Mucosa of descending colon (tissue), 3 donors: ENCODE results near the gene CDHR1. TPM values are rescaled to one million over a fixed set of nuclear protein-coding genes. Genes with fewer than 3 reads are reported as not detected.
"Not testable (repeated sequence)": the region's sequence is repeated elsewhere in the genome, so short reads cannot be mapped to it uniquely, and the experiment has no call there.

Experiments used
- ATAC-seq: fragments of 200-7000 bp; cut with Tn5 transposase; one replicate; pipeline ENCODE4 v1.9.1; 2020; ENCODE audit warnings: mild to moderate bottlenecking, moderate library complexity
- DNase-seq, 3 donors: peaks; one replicate each; pipeline ENCODE4 v3.0.0-alpha.2; 2020
- H3K36me3 ChIP-seq: fragments of 200-600 bp; one replicate; pipeline ENCODE4 v1.8.0; 2021; ENCODE audit warnings: low read depth, mild to moderate bottlenecking
- H3K4me1 ChIP-seq: fragments of 200-600 bp; one replicate; pipeline ENCODE4 v1.8.0; 2021; ENCODE audit warnings: low read depth, mild to moderate bottlenecking
- H3K4me3 ChIP-seq: fragments of 200-600 bp; one replicate; pipeline ENCODE4 v1.8.0; 2021; ENCODE audit warnings: mild to moderate bottlenecking
- H3K9me3 ChIP-seq: fragments of 200-600 bp; one replicate; pipeline ENCODE4 v1.8.0; 2021; ENCODE audit warnings: mild to moderate bottlenecking
- CTCF ChIP-seq: fragments of 200-600 bp; IDR thresholded peaks from one replicate; pipeline ENCODE4 v1.8.0; 2022; ENCODE audit warnings: antibody characterized with exemption, mild to moderate bottlenecking
- intact Hi-C, 2 donors: fragments of 100-400 bp; cut with DNase I in 1 of 2; cut with micrococcal nuclease in 1 of 2; formaldehyde crosslinking; loops; one replicate each; pipeline versions ENCODE4 v1.11.0 to v1.11.1; 2022; cut with DNase I, micrococcal nuclease
- long read RNA-seq, 2 donors: library from polyadenylated mRNA; unstranded; transcript quantifications; one replicate each; pipeline ENCODE4 v2.0.0, GENCODE V29; 2019 to 2021
- total RNA-seq, 3 donors: library from RNA; stranded (reverse); fragmentation: NEBNext Ultra II Directional in 2 of 3; extraction: Animal tissue kit (Norgen Biotek cat#: 25700) in 2 of 3; gene quantifications; one replicate each; pipeline versions ENCODE4 v1.2.1 to v1.2.4, GENCODE V29; 2021 to 2023
- donor health status: DM: no; HTN: no; CAD: no; lungs with moderate emphysema.
- donor health status: DM: no; HTN: no; CAD: no.
- donor health status: DM: no; HTN: yes; CAD: no.

Gene CDHR1
- 100 to 1,000 TPM in 2 of 3 donors, 10 to 100 TPM in 1; 39.6 to 169 (median 114) TPM for total RNA-seq
- long read RNA-seq, donor 1, partial matches to known transcripts: 4 of 7 reads
- long read RNA-seq, donor 1, other reads (novel, unspliced or antisense): 1 of 7 reads
- long read RNA-seq, donor 2, partial matches to known transcripts: 3 of 9 reads
- long read RNA-seq, donor 2, other reads (novel, unspliced or antisense): 6 of 9 reads

GRCh38 chr10:84194424-84195043 lies at the start of gene CDHR1:
Gene CDHR1 (plus strand): TSS chr10:84194537. CDS start chr10:84194761, 224 bp downstream.
- no peaks in the 10 kb centered on the region for H3K36me3 ChIP-seq
- intact Hi-C loops: no loop called here
- ATAC-seq (peak; percentile 56), DNase-seq (peak; percentile 82 to 84 (median 83))
- no peak for TF ChIP-seq CTCF
- no peaks in the 10 kb centered on the region for H3K9me3 ChIP-seq
- peak within 1 kb of the TSS; percentile 32 for H3K4me3 ChIP-seq
- H3K4me1 ChIP-seq: peaks cover 34% of the 10 kb centered on the region

GRCh38 chr10:84147347-84147746 lies 47.0 kb upstream of the CDHR1 start:
- intact Hi-C loops: loop anchor here in 1 of 2 donors (10.0 kb wide), 1 partner anchor 57 kb away; no protein-coding TSS in a partner anchor
- Histone ChIP-seq H3K36me3 (peaks cover 36% of the 10 kb centered on the region), H3K9me3 (no peaks in the 10 kb centered on the region), H3K4me3 (no peak overlapping the region), H3K4me1 (no peaks in the 10 kb centered on the region)
- DNase-seq (no peak), ATAC-seq (no peak)
- TF ChIP-seq CTCF: no peak

GRCh38 chr10:84148006-84148597 lies 46.2 kb upstream of the CDHR1 start:
- peak; percentile 70 for ATAC-seq
- H3K4me1 ChIP-seq, DNase-seq, H3K9me3 ChIP-seq, H3K4me3 ChIP-seq: not testable (repeated sequence)
- H3K36me3 ChIP-seq: peaks cover 31% of the 10 kb centered on the region
- TF ChIP-seq CTCF: peak; percentile 72
- intact Hi-C loops: loop anchor here in 1 of 2 donors (10.0 kb wide), 1 partner anchor 57 kb away; no protein-coding TSS in a partner anchor

GRCh38 chr10:84149854-84150253 lies 44.5 kb upstream of the CDHR1 start:
- intact Hi-C loops: loop anchor here (10.0 kb wide), 1 partner anchor 55 kb away; no protein-coding TSS in a partner anchor
- DNase-seq (no peak), ATAC-seq (no peak)
- H3K4me1 ChIP-seq: no peaks in the 10 kb centered on the region
- H3K9me3 ChIP-seq: no peaks in the 10 kb centered on the region
- H3K4me3 ChIP-seq: no peak overlapping the region
- TF ChIP-seq CTCF: no peak
- peaks cover 16% of the 10 kb centered on the region for H3K36me3 ChIP-seq

GRCh38 chr10:84152769-84153168 lies 41.6 kb upstream of the CDHR1 start:
- ATAC-seq (no peak), DNase-seq (no peak)
- TF ChIP-seq CTCF: no peak
- Histone ChIP-seq H3K4me1 (no peaks in the 10 kb centered on the region), H3K4me3 (no peak overlapping the region), H3K36me3 (peaks cover 8% of the 10 kb centered on the region), H3K9me3 (no peaks in the 10 kb centered on the region)
- intact Hi-C loops: loop anchor here in 1 of 2 donors (10.0 kb wide), 1 partner anchor 52 kb away; no protein-coding TSS in a partner anchor
